GM19035 (cell line): ENCODE data around the gene CALCR.
A peak's percentile ranks its signal among the peaks of the same experiment; 100 is the strongest.

ENCODE experiments used
- ATAC-seq: cut with Tn5 transposase; IDR thresholded peaks from one replicate; pipeline ENCODE4 v1.9.1; 2021; ENCODE audit not compliant: unreplicated experiment

CALCR gene

GRCh38 chr7:93461350-93461749, 113.2 kb downstream of the CALCR start:
- ATAC-seq = no peak

DNA sequence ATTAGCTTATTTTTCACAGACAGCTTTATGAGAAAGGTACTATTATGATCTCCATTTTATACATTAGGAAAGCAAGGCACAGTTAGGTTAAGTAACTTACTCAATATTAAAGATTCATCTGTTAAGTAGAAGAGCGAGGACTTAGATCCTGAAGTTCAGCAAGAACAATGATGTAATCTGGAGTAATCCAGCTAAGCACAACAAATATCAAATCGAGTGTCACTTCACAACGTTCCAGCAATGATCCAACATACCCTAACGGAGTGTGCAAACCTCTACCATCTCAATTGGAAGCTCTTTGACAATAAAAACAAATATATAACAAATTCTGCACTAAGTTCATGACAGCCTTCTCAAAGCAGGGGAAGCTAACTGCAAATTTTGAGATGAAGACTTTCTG, 121.3 kb downstream of the CALCR start:
- ATAC-seq = no peak

GRCh38 chr7:93448176-93448575, 126.3 kb downstream of the CALCR start:
- no peak for ATAC-seq

- no peak for ATAC-seq
These were observed 127.0 kb downstream of the CALCR start for GRCh38 chr7:93447509-93447908.

DNA sequence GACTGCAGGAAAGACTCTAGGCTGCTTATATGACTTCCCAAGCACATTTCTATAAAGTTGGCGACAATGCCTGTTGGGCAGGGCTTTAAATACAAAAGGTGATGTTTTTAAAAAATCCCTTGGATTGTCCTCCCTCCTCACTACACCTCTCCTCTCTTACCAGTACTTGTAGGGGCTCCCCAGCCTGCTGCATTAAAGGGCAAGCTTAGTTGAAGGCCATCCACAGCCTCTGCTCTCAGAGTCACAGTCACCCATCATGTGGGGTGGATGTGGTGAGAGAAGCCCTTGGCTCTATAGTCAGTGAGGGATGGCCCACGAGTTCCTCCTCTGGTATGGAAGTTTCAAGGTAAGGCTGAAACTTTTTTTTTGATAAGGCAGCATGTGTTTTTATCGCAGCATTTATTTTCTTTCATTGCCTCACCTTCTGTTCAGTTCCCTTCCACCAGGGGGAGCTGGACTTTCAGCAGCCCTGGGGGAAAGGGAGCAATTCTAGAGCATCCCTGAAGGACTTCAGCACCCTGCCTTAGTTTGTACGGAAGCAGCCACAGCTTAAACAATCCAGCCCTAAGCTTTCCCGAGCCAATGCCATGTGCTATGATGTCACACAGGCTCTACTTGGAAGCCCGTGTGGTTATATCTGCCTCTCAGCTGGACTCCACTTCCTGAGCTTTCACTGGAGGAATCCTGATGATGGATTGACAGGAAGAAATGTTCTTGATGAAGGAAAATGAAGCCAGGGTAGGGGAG, 131.9 kb downstream of the CALCR start:
- ATAC-seq = peak; percentile 76

GRCh38 chr7:93435791-93436190, 138.7 kb downstream of the CALCR start:
- no peak for ATAC-seq

DNA sequence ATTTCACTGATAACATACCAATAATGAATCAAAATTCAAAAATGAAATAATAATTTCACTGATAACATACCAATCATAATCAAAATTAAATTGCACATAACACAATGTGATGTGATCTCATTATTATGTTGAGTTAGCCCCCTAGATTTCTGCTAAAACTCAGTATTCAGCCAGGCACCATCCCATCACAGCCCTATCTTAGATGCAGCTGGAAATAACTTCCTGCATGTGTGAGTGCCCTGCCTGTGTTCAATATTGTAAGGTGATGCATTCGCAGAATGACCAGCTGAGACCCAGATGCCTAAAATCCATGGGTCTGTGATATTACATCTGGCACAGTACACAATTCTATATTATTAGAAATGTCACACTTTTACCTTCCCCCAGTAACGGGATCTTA, 142.4 kb downstream of the CALCR start:
- no peak for ATAC-seq

DNA sequence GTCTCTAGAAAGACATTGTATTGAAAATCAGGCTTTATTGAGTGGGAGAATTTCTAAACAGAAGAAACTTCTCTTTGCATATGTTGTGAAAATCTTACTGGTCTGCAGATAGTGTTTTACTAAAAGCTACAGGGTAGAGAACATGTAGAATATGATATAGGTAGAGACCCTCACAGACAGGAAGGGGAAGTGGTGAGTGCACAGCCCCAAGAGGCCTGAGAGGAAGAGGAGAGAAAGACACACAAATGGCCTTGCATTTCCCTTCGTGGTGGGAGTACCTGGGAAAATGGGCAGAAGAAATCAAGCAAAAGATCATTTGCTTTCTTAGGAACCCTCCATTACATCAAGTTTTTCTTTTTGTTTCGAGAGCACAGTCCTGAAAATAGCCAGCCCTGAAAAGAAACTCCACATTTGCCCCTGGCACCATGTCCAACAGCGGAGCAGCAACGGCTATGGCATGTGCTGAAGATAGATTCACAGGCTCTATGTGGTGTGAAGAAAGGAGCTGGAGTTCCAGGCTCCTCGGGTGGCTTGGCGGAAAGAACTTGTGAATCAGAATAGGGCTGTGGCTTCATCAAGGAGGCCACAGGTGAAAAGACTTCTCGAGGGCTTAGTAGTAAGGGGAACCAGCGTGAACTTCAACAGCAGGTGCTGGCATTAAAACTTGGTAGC, 143.5 kb downstream of the CALCR start:
- ATAC-seq = no peak

- no peak for ATAC-seq
These were observed 145.0 kb downstream of the CALCR start for GRCh38 chr7:93429563-93429962.

- no peak for ATAC-seq
These were observed 147.4 kb downstream of the CALCR start for GRCh38 chr7:93427107-93427506.

- no peak for ATAC-seq
These were observed 148.3 kb downstream of the CALCR start for GRCh38 chr7:93426155-93426696.

DNA sequence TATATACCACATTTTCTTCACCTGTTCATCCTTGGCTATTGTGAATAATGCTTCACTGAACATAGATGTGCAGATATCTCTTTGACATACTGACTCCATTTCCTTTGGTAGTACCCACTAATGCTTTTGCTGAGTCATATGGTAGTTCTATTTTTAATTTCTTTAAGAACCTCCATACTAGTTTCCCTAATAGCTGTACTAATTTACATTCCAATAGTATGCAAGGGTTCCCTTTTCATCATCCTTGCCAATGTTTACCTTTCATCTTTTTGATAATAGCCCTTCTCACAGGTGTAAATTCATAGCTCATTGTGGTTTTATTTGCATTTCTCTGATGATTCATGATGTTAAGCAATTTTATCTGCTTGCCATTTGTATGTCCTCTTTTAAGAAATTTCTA, 159.9 kb downstream of the CALCR start:
- no peak for ATAC-seq

GRCh38 chr7:93409324-93409723, 165.2 kb downstream of the CALCR start:
- ATAC-seq = no peak

- ATAC-seq = no peak
These were observed 167.3 kb downstream of the CALCR start for GRCh38 chr7:93407239-93407638.

DNA sequence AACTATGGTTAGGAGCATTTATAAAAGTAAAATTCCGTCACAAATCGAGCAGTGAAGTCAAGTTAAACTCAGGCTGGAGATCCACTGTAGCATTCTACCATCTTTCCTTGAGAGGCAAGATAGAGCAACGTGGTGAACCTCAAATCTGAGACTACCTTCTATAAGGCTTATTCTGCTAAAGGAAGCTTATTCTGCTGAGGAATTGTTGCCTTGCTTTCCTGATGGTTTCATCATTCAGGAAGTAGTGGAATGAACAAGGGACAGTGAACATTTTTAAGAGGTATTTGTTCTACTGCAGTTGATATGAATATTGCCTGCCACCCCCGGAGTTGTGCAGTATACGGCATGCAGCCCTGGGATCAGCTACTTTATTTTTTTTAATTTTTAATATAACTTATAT, 171.6 kb downstream of the CALCR start:
- ATAC-seq = no peak

- ATAC-seq = no peak
These were observed 174.9 kb downstream of the CALCR start for GRCh38 chr7:93399642-93400041.

DNA sequence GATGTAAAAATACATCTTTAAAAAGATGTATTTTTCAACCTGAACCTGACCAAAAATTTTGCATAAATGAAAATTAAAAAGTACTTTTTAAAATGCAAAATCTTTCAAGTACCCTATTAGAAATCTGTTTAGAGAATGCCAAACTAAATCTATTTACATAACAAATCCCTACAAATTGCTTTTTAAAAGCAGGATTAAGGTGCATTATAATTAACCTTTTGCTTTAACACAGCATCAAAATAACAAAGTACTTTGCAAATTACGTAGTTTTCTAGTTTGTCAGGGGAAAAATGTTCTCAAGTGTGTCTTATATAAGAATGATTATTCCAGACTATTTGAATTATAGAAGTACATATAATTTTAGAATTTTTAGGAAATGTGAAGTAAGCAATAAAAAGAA, 181.5 kb downstream of the CALCR start:
- ATAC-seq = no peak

DNA sequence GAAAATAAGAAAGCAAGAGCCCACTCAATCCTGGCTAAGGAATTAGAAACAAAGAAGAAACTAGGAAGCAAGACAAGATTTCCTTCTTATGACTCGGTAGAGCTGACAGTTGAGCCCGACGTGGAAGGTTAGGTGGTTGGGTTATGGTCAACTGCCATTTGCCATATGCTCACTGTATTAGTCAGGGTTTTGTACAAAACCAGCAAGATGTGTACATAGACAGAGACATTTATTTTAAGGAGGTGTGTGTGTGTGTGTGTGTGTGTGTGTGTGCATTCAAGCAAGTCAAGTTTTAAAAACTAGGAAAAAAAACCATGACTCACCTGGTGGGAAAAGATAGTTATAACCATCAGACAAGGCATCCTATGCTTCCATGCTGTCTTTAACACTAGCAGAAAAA, 183.9 kb downstream of the CALCR start:
- ATAC-seq = no peak

- no peak for ATAC-seq
These were observed 192.2 kb downstream of the CALCR start for GRCh38 chr7:93382362-93382761.

GRCh38 chr7:93378131-93378760, 196.3 kb downstream of the CALCR start:
- ATAC-seq = peak; percentile 63

GRCh38 chr7:93375603-93376002, 198.9 kb downstream of the CALCR start:
- no peak for ATAC-seq
